Liver (tissue), 9 donors: ENCODE results near the gene RPL10. TPM values are rescaled to one million over a fixed set of nuclear protein-coding genes. Genes with fewer than 3 reads are reported as not detected.

ENCODE experiments used
- DNase-seq: peaks from one replicate; pipeline ENCODE4 v3.0.0-alpha.2; 2017; ENCODE audit warnings: low spot score
- H3K27ac ChIP-seq, 2 donors: one replicate each; pipeline ENCODE4 v1.7.0; 2013; ENCODE audit warnings: inconsistent platforms in 2 of 2, low read length in 2 of 2, control low read depth in 1 of 2, low read depth in 1 of 2, mild to moderate bottlenecking in 1 of 2
- H3K27me3 ChIP-seq, 4 donors: one replicate each; pipeline versions ENCODE4 v1.6.1 to v1.7.0; 2013; ENCODE audit warnings: low read length in 3 of 4, inconsistent platforms in 1 of 4, mild to moderate bottlenecking in 1 of 4, moderate library complexity in 1 of 4; ENCODE audit not compliant: control insufficient read depth in 4 of 4, insufficient read depth in 4 of 4
- H3K36me3 ChIP-seq, 4 donors: one replicate each; pipeline versions ENCODE4 v1.6.1 to v1.7.0; 2013; ENCODE audit warnings: low read length in 3 of 4, mild to moderate bottlenecking in 3 of 4, low read depth in 1 of 4, moderate library complexity in 1 of 4; ENCODE audit not compliant: control insufficient read depth in 4 of 4, insufficient read depth in 3 of 4
- H3K4me1 ChIP-seq, 4 donors: one replicate each; pipeline versions ENCODE4 v1.6.1 to v1.7.0; 2013; ENCODE audit warnings: low read length in 3 of 4, mild to moderate bottlenecking in 3 of 4, moderate library complexity in 1 of 4; ENCODE audit not compliant: control insufficient read depth in 4 of 4, insufficient read depth in 4 of 4
- H3K4me3 ChIP-seq, 3 donors: one replicate each; pipeline versions ENCODE4 v1.6.1 to v1.7.0; 2013; ENCODE audit warnings: low read length in 3 of 3, control low read depth in 1 of 3, low read depth in 1 of 3, mild to moderate bottlenecking in 1 of 3
- H3K9ac ChIP-seq, 2 donors: one replicate each; pipeline ENCODE4 v1.7.0; 2013; ENCODE audit warnings: low read length in 2 of 2, mild to moderate bottlenecking in 2 of 2, moderate library complexity in 2 of 2, control low read depth in 1 of 2, low read depth in 1 of 2
- H3K9me3 ChIP-seq, 4 donors: one replicate each; pipeline versions ENCODE4 v1.6.1 to v1.7.0; 2013; ENCODE audit warnings: low read length in 3 of 4; ENCODE audit not compliant: control insufficient read depth in 4 of 4
- EGR1 ChIP-seq, 2 donors: IDR thresholded peaks; 2 replicates each; pipeline ENCODE4 v1.6.1; 2016 to 2018; ENCODE audit warnings: antibody characterized with exemption in 2 of 2, low read depth in 2 of 2
- FOXA2 ChIP-seq: IDR thresholded peaks from 2 replicates; pipeline ENCODE4 v1.6.1; 2016; ENCODE audit warnings: antibody characterized with exemption
- GABPA ChIP-seq, 2 donors: IDR thresholded peaks in 1 of 2; conservative IDR thresholded peaks in 1 of 2; 2 replicates each; pipeline ENCODE4 v1.6.1; 2016; ENCODE audit warnings: antibody characterized with exemption in 2 of 2, mild to moderate bottlenecking in 1 of 2, moderate library complexity in 1 of 2
- HNF4A ChIP-seq, 2 donors: conservative IDR thresholded peaks; 2 replicates each; pipeline ENCODE4 v1.6.1; 2016; ENCODE audit warnings: antibody characterized with exemption in 2 of 2, mild to moderate bottlenecking in 2 of 2
- HNF4G ChIP-seq: IDR thresholded peaks from 2 replicates; pipeline ENCODE4 v1.6.1; 2016; ENCODE audit warnings: antibody characterized with exemption
- JUND ChIP-seq, 2 donors: IDR thresholded peaks; 2 replicates each; pipeline ENCODE4 v1.6.1; 2016; ENCODE audit warnings: antibody characterized with exemption in 2 of 2
- NR2F2 ChIP-seq: IDR thresholded peaks from 2 replicates; pipeline ENCODE4 v1.6.1; 2016; ENCODE audit warnings: antibody characterized with exemption
- RAD21 ChIP-seq, 2 donors: IDR thresholded peaks; 2 replicates each; pipeline ENCODE4 v1.6.1; 2016; ENCODE audit warnings: antibody characterized with exemption in 2 of 2, mild to moderate bottlenecking in 2 of 2
- RXRA ChIP-seq, 2 donors: IDR thresholded peaks; 2 replicates each; pipeline ENCODE4 v1.6.1; 2017 to 2018; ENCODE audit warnings: antibody characterized with exemption in 2 of 2, mild to moderate bottlenecking in 1 of 2
- SP1 ChIP-seq: IDR thresholded peaks from 2 replicates; pipeline ENCODE4 v1.6.1; 2018; ENCODE audit warnings: antibody characterized with exemption, mild to moderate bottlenecking
- TAF1 ChIP-seq: conservative IDR thresholded peaks from 2 replicates; pipeline ENCODE4 v1.6.1; 2016; ENCODE audit warnings: antibody characterized with exemption, mild to moderate bottlenecking
- YY1 ChIP-seq: IDR thresholded peaks from 2 replicates; pipeline ENCODE4 v1.6.1; 2016; ENCODE audit warnings: antibody characterized with exemption, mild to moderate bottlenecking
- WGBS: extraction: QIAGEN DNeasy Blood & Tissue Kit; methylation state at CpG from one replicate; pipeline ENCODE4 v1.1.7; 2013; 5-methylcytosine and 5-hydroxymethylcytosine counted together
- polyA plus RNA-seq, 2 donors: library from polyadenylated mRNA; stranded (reverse) in 1 of 2; unstranded in 1 of 2; fragments of 200-250 nt in 1 of 2; fragments of >200 nt in 1 of 2; fragmentation: Nextera tagmentation in 1 of 2; extraction: Ambion mirVana in 1 of 2; gene quantifications; one replicate each; pipeline versions ENCODE4 v1.2.1 to v1.2.3, GENCODE V29; 2013 to 2015
- total RNA-seq, 2 donors: library from RNA; depleted of rRNA; stranded (reverse); fragments of >200 nt; gene quantifications; one replicate each; pipeline ENCODE4 v1.2.3, GENCODE V29; 2014
- TF ChIP-seq, protein P1 (sequence below): fragments of 150-350 bp; IDR thresholded peaks from 2 replicates; pipeline ENCODE4 v1.5.1; 2017; ENCODE audit warnings: improper control_type of control experiment, low read depth, low read length; ENCODE audit not compliant: missing input control
- TF ChIP-seq, protein P2 (sequence below): IDR thresholded peaks from 2 replicates; pipeline ENCODE4 v1.6.1; 2016; ENCODE audit warnings: antibody characterized with exemption
- TF ChIP-seq, protein P3 (sequence below): IDR thresholded peaks from 2 replicates; pipeline ENCODE4 v1.6.1; 2016; ENCODE audit warnings: antibody characterized with exemption, mild to moderate bottlenecking
- TF ChIP-seq, protein P4 (sequence below): IDR thresholded peaks from 2 replicates; pipeline ENCODE4 v1.6.1; 2016; ENCODE audit warnings: antibody characterized with exemption
- TF ChIP-seq, protein P5 (sequence below): IDR thresholded peaks from 2 replicates; pipeline ENCODE4 v1.6.1; 2016; ENCODE audit warnings: antibody characterized with exemption
- donor health status: healthy.
- donor health status: healthy.
- donor health status: healthy.
- donor health status: healthy.
- donor health status: healthy.

Gene RPL10
- total and polyA plus RNA-seq, 4 donors = 446 to 1,644 (median 1,423) TPM

DNA sequence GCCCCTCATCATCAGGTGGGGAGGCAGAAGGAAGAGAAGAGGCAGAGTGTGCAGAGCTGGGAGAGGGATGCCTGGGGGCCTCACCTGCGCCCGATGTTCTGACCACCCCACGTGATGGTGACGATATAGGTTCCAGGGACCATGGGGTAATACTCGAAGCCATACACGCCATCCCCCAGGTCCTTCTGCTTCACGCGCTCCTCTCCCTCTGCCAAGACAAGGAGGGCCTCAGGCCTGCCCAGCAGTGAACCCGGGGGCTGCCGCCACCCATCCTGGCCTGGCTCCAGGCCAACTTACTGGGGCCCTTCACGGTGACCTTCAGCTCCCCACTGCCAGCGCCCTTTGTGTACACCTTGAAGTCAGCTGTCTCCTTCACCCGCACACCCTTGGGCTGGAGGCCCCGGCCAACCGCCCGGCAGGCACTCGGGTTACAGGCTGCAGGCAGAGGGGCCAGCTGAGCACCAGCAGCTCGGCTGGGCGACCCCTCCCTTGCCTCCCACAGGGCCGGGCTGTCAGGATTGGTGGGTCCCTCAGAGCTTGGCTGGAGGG is 33.1 kb upstream of the RPL10 start:
- H3K9ac ChIP-seq = no peak overlapping the region
- no peak overlapping the region for H3K27ac ChIP-seq
- no peak overlapping the region for H3K4me3 ChIP-seq
- no peaks in the 10 kb centered on the region for H3K27me3 ChIP-seq
- peaks cover 0 to 2% (median 0%) of the 10 kb centered on the region in 4 donors for H3K36me3 ChIP-seq
- TF ChIP-seq, protein P1, sequence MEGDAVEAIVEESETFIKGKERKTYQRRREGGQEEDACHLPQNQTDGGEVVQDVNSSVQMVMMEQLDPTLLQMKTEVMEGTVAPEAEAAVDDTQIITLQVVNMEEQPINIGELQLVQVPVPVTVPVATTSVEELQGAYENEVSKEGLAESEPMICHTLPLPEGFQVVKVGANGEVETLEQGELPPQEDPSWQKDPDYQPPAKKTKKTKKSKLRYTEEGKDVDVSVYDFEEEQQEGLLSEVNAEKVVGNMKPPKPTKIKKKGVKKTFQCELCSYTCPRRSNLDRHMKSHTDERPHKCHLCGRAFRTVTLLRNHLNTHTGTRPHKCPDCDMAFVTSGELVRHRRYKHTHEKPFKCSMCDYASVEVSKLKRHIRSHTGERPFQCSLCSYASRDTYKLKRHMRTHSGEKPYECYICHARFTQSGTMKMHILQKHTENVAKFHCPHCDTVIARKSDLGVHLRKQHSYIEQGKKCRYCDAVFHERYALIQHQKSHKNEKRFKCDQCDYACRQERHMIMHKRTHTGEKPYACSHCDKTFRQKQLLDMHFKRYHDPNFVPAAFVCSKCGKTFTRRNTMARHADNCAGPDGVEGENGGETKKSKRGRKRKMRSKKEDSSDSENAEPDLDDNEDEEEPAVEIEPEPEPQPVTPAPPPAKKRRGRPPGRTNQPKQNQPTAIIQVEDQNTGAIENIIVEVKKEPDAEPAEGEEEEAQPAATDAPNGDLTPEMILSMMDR = no peak
- no peak for TF ChIP-seq HNF4G
- no peak for TF ChIP-seq JUND (IDR thresholded peaks at IDR 0.05)
- TF ChIP-seq NR2F2 = no peak
- no peak for TF ChIP-seq RAD21 (IDR thresholded peaks at IDR 0.05)
- TF ChIP-seq, protein P2, sequence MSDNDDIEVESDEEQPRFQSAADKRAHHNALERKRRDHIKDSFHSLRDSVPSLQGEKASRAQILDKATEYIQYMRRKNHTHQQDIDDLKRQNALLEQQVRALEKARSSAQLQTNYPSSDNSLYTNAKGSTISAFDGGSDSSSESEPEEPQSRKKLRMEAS = no peak
- TF ChIP-seq GABPA (IDR thresholded peaks at IDR 0.05 in 1 of 2, conservative IDR thresholded peaks at IDR 0.05 in 1 of 2) = no peak
- TF ChIP-seq HNF4A (conservative IDR thresholded peaks at IDR 0.05) = no peak
- no peak for TF ChIP-seq SP1
- TF ChIP-seq EGR1 (IDR thresholded peaks at IDR 0.05; ENCODE audit: low read depth in 2 of 2) = no peak
- TF ChIP-seq, protein P3, sequence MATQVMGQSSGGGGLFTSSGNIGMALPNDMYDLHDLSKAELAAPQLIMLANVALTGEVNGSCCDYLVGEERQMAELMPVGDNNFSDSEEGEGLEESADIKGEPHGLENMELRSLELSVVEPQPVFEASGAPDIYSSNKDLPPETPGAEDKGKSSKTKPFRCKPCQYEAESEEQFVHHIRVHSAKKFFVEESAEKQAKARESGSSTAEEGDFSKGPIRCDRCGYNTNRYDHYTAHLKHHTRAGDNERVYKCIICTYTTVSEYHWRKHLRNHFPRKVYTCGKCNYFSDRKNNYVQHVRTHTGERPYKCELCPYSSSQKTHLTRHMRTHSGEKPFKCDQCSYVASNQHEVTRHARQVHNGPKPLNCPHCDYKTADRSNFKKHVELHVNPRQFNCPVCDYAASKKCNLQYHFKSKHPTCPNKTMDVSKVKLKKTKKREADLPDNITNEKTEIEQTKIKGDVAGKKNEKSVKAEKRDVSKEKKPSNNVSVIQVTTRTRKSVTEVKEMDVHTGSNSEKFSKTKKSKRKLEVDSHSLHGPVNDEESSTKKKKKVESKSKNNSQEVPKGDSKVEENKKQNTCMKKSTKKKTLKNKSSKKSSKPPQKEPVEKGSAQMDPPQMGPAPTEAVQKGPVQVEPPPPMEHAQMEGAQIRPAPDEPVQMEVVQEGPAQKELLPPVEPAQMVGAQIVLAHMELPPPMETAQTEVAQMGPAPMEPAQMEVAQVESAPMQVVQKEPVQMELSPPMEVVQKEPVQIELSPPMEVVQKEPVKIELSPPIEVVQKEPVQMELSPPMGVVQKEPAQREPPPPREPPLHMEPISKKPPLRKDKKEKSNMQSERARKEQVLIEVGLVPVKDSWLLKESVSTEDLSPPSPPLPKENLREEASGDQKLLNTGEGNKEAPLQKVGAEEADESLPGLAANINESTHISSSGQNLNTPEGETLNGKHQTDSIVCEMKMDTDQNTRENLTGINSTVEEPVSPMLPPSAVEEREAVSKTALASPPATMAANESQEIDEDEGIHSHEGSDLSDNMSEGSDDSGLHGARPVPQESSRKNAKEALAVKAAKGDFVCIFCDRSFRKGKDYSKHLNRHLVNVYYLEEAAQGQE = no peak
- TF ChIP-seq YY1 = no peak
- TF ChIP-seq TAF1 = no peak
- no peak for TF ChIP-seq RXRA (IDR thresholded peaks at IDR 0.05)
- no peak for TF ChIP-seq FOXA2
- TF ChIP-seq, protein P4, sequence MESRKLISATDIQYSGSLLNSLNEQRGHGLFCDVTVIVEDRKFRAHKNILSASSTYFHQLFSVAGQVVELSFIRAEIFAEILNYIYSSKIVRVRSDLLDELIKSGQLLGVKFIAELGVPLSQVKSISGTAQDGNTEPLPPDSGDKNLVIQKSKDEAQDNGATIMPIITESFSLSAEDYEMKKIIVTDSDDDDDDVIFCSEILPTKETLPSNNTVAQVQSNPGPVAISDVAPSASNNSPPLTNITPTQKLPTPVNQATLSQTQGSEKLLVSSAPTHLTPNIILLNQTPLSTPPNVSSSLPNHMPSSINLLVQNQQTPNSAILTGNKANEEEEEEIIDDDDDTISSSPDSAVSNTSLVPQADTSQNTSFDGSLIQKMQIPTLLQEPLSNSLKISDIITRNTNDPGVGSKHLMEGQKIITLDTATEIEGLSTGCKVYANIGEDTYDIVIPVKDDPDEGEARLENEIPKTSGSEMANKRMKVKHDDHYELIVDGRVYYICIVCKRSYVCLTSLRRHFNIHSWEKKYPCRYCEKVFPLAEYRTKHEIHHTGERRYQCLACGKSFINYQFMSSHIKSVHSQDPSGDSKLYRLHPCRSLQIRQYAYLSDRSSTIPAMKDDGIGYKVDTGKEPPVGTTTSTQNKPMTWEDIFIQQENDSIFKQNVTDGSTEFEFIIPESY = no peak
- TF ChIP-seq, protein P5, sequence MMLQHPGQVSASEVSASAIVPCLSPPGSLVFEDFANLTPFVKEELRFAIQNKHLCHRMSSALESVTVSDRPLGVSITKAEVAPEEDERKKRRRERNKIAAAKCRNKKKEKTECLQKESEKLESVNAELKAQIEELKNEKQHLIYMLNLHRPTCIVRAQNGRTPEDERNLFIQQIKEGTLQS = no peak
- 88% methylated on average over 20 of the region's 20 CpGs for WGBS
- H3K9me3 ChIP-seq = no peaks in the 10 kb centered on the region
- no peak for DNase-seq
- H3K4me1 ChIP-seq = peaks cover 5 to 16% (median 6%) of the 10 kb centered on the region in 4 donors
